Activated T-cell treated with anti-CD3 and anti-CD28 coated beads for 4 hours (primary cell): ENCODE results near the gene SETD2.
"Not testable (repeated sequence)": the region's sequence is repeated elsewhere in the genome, so short reads cannot be mapped to it uniquely, and the experiment has no call there.

Experiments used
- DNase-seq: peaks from one replicate; pipeline ENCODE4 v3.0.0-alpha.2; 2020

SETD2 gene

GRCh38 chr3:47164007-47164881 lies at the start of gene SETD2:
TSS of gene SETD2 (minus strand) at chr3:47164113. CDS start at chr3:47163924, 189 bp downstream.
- DNase-seq = peak; percentile 69

GRCh38 chr3:47210863-47211405 lies 47.0 kb upstream of the SETD2 start:
- no peak for DNase-seq

- not testable (repeated sequence) for DNase-seq
Observed at GRCh38 chr3:47206022-47206421, 42.1 kb upstream of the SETD2 start.

GRCh38 chr3:47204875-47205274 lies 41.0 kb upstream of the SETD2 start:
- DNase-seq = no peak

GRCh38 chr3:47202542-47202941 lies 38.6 kb upstream of the SETD2 start:
- no peak for DNase-seq

GRCh38 chr3:47197287-47197686 lies 33.4 kb upstream of the SETD2 start:
- no peak for DNase-seq

- DNase-seq = no peak
Observed at GRCh38 chr3:47194994-47195393, 31.1 kb upstream of the SETD2 start.

- DNase-seq = no peak
Observed at GRCh38 chr3:47193871-47194859, 30.3 kb upstream of the SETD2 start.

GRCh38 chr3:47186285-47186684 lies 22.4 kb upstream of the SETD2 start:
- DNase-seq = no peak

GRCh38 chr3:47181685-47182084 lies 17.8 kb upstream of the SETD2 start:
- DNase-seq = not testable (repeated sequence)

GRCh38 chr3:47180011-47180410 lies 16.1 kb upstream of the SETD2 start:
- not testable (repeated sequence) for DNase-seq

- DNase-seq = no peak
Observed at GRCh38 chr3:47176582-47176981, 12.7 kb upstream of the SETD2 start.

- DNase-seq = peak; percentile 38
Observed at GRCh38 chr3:47163169-47164006, 525 bp downstream of the SETD2 start.

- DNase-seq = no peak
Observed at GRCh38 chr3:47162697-47163168, 1.2 kb downstream of the SETD2 start.

- no peak for DNase-seq
Observed at GRCh38 chr3:47161983-47162696, 1.8 kb downstream of the SETD2 start.

GRCh38 chr3:47159820-47160219 lies 4.1 kb downstream of the SETD2 start:
- no peak for DNase-seq

GRCh38 chr3:47158208-47158607 lies 5.7 kb downstream of the SETD2 start:
- no peak for DNase-seq

GRCh38 chr3:47156396-47156795 lies 7.5 kb downstream of the SETD2 start:
- no peak for DNase-seq

GRCh38 chr3:47152578-47152977 lies 11.3 kb downstream of the SETD2 start:
- no peak for DNase-seq

GRCh38 chr3:47151836-47152235 lies 12.1 kb downstream of the SETD2 start:
- DNase-seq = no peak

GRCh38 chr3:47149339-47149933 lies 14.5 kb downstream of the SETD2 start:
- DNase-seq = no peak
